GM12801 (cell line): ENCODE data around the gene POU3F3.

Experiments
- CTCF ChIP-seq: IDR thresholded peaks from one replicate; pipeline ENCODE4 v1.5.1; 2011; ENCODE audit warnings: control low read depth; ENCODE audit not compliant: insufficient read length; ENCODE audit errors: extremely low read depth

The POU3F3 gene

GRCh38 chr2:104901037-104901881, 47.3 kb downstream of the POU3F3 start:
- no peak for TF ChIP-seq CTCF

GRCh38 chr2:104902317-104902716, 48.4 kb downstream of the POU3F3 start:
- no peak for TF ChIP-seq CTCF
